Inflammatory macrophage (primary cell): ENCODE measurements around the gene GPHA2.
"Not testable (repeated sequence)": the region's sequence is repeated elsewhere in the genome, so short reads cannot be mapped to it uniquely, and the experiment has no call there.

Experiments used
- DNase-seq, 2 donors: peaks; one replicate each; pipeline ENCODE4 v3.0.0-alpha.2; 2020 to 2022
- total RNA-seq, 18 experiments: gene quantifications; one replicate each; lab custom pipeline; 2026; ENCODE audit warnings: mixed read lengths in 6 of 18, inconsistent platforms in 2 of 18; lab: John Stamatoyannopoulos, UW

Gene GPHA2, protein sequence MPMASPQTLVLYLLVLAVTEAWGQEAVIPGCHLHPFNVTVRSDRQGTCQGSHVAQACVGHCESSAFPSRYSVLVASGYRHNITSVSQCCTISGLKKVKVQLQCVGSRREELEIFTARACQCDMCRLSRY
- total RNA-seq, result 0 to 0.07 (median 0) reads per million in 18 experiments

DNA sequence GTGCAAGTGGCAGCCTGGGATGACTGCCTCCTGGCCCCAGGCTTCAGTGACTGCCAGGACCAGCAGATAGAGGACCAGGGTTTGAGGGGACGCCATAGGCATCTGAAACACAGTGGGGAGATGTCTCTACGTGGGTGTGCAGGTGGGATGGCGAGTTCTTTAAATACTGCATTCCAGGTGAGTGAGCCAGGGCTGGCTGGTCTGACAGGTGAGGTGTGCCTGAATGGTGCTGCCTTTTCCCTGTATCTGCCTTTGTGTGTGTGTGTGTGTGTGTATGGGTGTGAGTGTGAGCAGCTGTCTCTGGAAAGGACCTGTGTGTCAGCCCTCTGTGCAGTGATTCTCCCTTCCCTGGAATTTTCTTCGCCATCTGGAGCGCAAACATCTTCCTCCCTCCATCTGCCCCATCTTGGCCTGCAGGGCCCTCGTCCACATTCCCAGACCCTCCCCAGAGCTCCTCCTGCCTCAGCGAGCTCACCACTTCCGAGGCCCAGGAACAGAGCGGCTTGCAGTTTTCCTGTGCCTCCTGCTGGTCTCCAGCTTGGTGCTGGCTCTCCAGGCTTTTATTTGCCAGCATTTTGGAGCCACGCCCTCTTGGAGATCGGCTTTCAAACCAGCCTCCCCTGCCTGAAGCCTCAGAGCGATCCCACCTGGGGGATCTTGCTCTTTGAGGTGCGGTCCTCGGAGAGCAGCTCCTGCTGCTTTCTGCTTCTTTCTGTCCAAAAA is at the start of gene GPHA2:
Gene GPHA2, minus strand, starts transcription at position 535 of the 723 bp plus-strand sequence. Its CDS starts 433 bp downstream, at position 102.
- no peak for DNase-seq

DNA sequence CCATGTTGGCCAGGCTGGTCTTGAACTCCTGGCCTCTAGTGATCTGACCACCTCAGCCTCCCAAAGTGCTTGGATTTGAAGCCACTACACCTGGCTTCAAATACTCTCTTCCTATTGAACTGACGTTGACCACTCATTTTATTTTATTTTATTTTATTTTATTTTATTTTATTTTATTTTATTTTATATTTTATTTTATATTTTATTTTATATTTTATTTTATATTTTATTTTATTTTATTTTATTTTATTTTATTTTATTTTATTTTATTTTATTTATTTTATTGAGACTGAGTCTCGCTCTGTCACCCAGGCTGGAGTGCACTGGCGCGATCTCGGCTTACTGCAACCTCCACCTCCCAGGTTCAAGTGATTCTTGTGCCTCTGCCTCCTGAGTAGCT is 47.6 kb upstream of the GPHA2 start:
- DNase-seq, result not testable (repeated sequence)

DNA sequence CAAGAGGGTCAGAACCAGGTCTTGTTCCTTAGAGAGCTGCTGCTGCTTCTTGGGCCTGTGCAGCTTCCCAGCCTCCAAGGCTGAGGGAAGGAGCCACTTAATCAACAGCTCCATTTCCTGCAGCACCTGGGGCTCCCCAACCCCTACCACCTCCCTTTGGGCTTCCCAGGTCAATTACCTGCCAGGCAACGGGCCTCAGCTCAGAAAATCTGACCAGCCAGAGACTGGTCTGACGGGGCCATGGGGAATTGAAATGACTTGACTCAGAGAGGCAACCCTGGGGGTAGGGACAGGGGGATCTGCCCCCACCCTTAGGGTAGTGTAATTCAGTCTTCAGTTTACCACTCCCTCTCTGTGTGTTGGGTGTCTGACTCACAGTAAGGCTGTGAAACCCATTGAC is 41.0 kb upstream of the GPHA2 start:
- DNase-seq, result no peak

DNA sequence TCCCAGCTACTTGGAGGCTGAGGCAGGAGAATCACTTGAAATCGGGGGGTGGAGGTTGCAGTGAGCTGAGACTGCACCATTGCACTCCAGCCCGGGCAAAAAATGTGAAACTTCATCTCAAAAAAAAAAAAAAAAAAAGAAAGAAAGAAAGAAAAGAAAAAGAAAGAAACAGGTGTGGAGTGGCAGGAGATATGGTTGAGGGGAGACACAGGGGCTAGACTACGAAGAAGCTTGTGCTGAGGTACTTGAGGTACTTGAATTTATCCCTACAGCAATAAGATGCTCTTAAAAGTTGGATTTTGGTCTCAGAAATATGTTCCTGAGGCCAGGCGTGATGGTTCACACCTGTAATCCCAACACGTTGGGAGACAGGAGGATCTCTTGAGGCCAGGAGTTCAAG is 38.4 kb upstream of the GPHA2 start:
- DNase-seq, result no peak

DNA sequence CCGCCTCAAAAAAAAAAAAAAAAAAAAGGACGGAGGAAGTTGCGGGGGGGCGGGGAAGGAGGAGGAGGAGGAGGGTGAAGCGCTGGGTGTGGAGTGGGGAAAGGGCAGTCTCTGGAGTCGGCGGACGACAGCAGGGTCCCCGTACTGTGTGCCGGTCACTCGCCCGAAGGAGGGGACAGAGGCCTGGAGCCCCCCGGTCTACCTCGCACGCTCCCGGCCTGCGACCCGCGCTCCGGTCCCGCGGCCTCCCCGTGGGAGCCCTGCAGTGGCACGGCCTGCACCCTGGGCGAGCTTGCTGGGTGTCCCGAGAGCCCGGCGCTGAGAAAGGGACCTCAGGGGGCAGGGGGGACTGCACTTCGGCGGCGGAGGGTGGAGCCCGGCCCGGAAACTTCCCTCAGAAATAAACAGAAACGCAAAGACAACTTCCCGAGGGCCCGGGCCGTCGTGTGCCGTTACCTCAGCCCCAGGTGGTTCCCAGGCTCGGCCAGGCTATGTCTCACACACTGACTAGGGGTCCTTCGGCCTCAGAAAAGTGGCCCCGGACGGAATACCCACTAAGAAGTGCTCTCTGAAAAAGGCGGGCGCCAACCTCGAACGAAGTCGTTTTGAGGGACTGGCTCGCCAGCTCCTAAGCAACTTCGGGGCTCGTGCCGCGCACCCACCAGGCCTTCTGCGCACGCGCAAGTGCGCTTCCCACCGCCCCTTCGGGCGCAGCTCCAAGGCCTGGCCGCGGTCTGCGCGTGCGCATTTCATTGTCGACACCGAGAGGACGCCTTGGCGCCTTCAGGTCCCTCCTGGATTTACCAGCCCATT is 35.9 kb upstream of the GPHA2 start, which contains the start of gene MAJIN:
Gene MAJIN, minus strand, starts transcription at position 688 of the 813 bp plus-strand sequence. CDS start 12,703 bp downstream, outside the sequence.
- DNase-seq, result peak; percentile 73 to 83

DNA sequence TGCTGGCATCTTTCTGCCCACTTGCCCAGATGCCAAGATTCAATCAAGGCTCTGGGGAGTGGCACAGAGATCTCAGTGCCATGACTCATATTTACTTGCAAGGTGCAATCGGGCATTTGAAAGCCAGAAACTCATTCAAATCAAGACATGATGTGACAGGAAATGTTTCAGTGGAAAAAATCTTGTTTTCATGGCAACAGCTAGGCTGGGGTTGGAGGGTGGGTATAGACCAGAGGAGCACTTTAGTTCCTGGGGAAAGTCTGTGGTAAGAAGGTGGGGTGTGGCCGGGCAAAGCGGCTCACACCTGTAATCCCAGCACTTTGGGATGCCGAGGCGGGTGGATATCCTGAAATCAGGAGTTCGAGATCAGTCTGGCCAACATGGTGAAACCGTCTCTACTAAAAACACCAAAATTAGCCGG is 35.0 kb upstream of the GPHA2 start:
- no peak for DNase-seq

DNA sequence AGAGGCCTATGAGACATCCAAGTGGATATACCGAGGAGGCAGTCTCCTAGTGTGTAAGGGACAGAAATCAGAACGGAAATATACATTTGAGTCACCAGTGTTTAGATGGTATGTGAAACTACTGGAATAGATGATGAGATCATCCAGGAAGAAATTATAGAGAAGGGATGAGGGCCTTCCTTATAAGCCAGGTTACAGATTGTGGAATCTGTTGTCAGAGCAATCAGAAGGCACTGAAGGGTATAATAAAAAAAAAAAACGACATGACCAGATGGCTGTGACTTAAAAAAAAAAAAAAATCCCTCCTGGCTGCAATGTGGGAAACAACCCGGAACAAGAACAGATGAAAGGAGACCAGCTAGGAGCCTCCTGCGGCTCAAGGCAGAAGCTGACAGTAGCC is 33.5 kb upstream of the GPHA2 start:
- DNase-seq, result no peak

DNA sequence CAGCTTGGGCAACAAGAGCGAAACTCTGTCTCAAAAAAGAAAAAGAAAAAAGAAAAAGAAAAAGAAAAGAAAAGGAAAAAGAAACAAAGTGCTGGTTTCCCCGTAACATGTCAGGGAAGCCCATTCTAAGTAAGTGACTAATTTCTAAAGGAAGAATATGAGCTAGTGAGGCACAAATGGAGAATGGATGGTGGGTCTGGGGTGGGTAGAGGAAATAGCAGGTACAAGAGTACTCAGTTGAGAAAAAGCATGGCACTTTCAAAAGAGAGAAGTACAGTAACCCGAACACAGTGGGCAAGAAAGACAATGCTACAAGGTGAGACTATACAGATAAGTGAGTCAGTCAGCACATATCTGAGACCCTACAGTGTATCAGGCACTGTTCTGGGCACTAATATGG is 31.7 kb upstream of the GPHA2 start:
- DNase-seq, result no peak

DNA sequence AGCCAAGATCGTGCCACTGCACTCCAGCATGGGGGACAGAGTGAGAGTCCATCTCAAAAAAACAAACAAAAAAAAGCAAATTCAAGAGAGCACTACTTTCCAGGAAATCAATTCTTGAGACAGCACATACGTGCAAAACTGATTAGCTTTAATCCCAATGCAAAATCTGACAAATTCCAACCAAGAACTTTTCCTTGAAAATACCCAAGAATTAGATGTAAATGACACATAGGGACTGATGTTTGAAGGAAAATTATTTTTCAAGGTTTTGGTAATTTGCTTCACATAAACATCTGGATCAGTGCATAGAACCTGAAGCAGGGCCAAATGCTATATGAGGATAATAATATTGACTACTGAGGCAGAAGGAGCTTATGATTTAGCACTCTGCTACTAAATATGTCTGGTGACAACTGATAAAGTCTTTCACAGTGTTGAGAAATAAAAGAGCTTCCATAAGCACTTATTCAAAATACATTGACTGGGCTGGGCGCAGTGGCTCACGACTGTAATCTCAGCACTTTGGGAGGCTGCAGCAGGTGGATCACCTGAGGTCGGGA is 27.5 kb upstream of the GPHA2 start:
- no peak for DNase-seq

DNA sequence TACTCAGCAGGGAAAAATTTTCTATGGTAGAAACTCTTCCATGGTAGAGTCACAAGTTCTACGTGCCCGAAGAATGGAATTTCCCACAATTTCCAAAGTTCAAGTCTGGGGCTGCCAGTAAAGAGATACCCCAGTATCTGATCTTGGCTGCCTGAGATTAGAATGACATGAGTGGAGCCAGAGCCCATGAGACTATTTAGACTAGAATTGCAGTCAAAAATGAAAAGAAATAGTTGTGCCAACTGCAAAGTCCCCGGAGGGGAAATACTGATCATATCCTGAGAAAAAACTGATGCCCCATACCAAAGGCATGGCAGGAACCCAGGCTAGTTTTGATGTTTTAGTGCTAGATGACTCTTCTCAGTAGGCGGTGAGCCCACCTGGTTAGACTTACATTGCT is 25.0 kb upstream of the GPHA2 start:
- no peak for DNase-seq

DNA sequence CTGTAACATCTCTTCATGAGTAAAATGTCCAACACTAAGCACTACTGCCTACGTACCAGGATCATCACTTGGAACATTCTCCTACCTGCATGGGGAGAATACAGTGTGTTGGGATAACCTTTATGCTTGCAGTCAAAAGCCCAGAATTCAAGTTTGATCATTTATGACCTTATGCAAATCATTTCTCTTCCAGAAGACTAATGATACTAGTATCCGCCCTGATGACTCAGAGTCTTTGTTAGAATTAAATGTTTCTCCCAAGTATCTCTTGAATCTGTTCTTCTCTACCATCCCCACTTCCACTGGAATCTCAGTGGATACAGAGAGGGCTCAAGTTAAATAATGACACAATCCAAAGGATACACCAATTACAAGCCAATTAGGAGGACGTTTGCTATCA is 23.8 kb upstream of the GPHA2 start:
- DNase-seq, result no peak

DNA sequence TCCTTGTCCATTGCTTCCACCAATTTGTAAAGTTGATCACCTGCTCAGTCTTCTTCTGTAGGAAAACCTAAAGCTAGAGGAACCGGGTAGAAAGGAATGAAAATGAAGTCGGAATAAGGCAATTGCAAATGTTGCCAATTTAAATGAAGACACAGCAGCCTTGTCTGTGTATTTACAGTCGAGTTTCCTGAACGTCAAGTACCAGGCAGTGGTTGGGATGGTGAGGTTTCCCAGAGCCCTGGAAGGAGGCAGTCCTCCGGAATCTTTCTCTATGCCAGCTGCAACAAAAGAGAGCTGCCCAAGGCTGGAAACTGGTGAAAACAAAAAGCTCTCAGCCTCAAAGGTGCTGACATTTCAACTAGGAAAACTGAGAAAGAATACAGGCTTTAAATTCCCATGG is 18.5 kb upstream of the GPHA2 start:
- DNase-seq, result no peak

DNA sequence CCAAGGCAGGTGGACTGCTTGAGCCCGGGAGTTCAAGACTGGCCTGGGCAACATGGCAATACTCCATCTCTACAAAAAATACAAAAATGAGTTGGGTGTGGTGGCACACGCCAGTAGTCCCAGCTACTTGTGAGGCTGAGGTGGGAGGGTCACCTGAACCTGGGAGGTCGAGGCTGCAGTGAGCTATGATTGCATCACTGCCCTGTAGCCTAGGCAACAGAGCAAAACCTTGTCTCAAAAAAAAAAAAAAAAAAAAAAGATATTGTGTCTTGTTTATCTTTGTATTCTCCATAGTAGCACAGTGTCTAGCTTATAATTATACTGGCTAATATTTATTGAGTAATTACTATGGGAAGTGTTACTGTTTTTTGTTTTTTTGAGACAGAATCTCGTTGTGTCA is 15.8 kb upstream of the GPHA2 start:
- no peak for DNase-seq

DNA sequence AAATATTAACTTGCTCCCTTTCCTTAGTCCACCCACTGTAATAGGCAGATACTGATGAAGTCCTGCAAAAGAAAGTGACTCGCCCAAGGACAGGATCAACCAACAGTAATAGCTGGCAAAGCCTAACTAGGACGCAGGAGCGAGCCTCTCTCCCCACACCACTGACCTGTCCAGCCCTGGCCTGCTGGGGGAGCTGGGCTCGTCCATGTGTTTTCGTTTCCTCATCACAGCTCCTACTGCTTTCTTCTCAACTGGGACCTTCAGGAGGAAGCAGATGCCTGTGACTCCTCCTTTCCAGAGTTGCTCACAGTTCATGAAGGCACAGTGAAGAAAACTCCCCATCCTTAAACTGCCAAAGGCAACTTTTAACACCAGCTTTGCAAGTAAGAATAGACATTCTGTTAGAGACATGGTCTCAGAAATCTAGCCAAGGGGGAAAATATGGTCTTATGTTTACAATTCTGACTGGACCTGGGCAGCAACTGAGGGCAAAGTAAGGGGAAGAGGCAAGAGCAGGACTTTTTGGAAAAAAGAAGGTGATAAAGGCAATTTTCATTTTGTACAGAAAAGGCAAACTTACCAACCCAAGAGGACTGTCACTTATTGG is 11.6 kb upstream of the GPHA2 start:
- DNase-seq, result peak; percentile 29 to 58

DNA sequence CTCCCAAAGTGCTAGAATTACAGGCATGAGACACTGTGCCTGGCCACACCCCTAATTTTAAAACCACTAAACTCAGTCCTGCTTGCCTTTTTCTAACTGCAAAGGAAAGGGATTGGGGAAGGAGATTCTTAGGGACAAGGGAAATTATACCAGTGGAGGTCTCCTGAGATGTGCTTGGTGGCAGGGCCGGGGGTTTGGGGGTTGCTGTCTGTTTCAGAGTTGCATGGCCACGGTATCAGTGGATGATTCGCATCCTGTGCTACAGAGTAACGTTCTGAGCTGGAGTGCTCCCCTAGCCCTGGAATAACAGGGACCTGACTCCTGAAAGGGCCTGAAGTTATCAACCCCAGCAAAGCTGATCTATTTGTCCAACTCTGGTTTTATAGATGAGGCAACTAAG is 846 bp upstream of the GPHA2 start:
- no peak for DNase-seq

DNA sequence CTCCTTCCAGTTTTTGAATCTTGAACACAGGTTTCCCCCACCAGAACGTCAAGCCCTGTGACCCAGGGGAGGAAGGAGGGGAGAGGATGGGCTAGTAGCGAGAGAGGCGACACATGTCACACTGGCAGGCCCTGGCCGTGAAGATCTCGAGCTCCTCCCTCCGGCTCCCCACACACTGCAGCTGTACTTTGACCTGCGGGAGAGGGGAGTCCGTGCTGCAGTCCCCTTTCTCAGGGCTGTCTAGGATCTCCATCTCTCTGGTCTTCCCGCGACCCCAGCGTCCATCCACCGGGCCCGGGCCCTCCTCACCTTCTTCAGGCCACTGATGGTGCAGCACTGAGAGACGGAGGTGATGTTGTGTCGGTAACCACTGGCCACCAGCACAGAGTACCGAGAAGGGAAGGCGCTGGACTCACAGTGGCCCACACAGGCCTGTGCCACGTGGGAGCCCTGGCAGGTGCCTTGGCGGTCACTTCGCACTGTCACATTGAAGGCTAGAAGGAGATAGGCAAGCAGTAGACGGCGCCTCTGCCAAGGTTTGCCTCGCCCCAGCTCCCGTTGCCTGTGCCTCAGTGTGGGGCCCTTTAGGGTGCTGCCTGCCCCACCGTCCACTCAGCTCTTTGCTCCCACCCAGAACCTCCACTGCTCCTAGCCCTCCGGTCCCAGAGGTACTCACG is 873 bp downstream of the GPHA2 start:
- DNase-seq, result no peak

DNA sequence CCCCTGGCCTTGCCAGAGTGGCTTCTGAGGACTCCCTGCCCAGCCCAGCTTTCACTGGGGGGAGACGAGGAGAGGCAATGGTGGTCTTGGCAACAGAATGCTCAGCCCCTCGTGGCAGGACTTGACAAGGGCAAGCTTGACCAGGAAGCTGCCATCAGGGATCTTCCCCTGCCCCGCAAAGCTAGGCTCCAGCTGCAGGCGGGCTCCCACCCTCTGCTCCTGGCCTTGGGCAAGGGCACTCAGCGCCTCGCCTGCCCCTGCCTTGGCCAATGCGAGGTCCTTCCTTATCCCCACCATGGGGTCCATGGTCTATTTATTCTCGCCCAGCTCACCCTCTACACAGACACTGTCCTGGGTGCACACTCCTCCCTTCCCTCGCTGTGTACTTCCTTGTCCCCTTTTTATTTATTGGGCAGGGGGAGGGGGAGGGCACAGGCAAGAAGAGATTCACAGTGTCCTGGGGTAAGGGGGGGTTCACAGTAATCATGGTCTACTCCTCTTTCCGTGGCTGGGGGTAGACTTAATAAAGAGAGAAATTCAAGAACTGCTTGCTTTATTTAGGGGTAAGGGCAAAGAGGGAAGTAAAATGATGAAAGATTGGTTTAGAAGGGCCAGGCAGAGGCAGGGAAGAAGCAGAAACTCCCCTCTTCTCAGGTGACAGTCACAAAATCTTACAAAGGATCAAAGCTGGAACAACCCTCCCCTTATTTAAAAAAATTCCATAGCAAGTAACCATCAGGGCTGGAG is 1.6 kb downstream of the GPHA2 start:
- no peak for DNase-seq

DNA sequence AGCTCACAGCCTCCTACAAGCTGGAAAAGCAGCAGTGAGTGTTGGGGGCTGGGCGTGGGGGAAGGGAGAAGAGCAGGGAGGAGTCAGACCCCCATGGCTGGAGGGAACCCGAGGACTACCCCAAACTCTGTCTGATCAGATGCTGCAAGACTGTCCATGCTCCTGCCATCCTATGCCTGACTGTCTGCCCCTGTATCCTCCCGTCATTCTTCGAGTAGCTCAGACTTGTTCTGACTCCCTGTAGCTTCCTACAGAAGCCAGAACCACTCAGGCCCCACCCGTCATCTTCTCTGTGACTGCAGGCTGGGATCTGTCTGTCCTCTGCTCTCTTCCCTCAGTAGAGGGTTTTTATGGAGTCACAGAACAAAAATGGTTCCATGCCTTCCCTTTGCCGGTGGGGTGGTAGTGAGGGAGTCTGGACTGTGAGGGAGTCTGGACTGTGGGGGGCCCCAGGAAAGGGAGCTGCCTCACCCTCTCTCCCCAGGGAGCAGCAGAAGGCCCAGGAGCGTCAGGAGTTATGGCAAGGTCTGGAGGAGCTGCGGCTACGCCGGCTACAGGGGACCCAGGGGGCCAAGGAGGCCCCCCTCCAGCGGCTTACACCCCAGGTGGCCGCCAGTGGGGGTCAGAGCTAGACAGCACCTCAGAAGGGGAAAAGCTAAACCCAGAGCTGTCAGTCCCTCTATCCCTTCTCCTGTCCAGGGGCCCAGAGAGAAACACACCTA is 2.3 kb downstream of the GPHA2 start:
- no peak for DNase-seq

DNA sequence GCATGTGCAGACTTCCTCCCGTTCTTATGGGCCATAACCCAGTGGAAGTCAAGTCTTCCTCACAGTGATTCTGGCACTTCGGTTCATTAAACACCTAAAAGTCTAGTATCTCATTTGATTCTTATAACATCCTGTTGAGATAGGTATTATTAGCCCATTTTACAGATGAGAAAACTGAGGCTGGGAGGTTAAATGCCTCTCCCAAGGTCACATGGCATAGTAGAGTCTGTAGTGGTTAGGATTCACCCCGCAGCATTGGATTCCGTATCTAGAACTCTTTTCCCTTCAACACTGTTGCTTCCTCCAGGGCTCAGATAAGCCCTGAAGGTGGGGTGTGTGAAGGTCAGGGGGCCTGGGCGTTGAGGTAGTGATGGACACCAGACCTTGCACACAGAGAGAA is 3.4 kb downstream of the GPHA2 start:
- DNase-seq, result no peak

DNA sequence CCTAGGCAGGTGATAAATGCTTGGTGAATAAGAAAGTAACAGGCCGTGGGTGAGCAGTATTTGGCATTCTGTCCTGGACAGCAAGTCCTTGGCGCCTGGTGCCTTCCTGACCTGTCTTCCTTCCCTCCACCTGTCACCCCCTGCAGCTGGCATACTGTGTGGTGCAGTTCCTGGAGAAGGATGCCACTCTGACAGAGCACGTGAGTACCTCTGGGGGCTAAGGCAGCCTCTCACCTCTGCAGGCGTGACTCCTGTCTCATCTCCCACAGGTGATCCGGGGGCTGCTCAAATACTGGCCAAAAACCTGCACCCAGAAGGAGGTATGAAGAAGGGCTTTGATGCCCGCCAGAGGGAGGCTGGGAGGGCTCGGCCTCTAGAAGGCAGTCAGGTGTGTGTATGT is 4.4 kb downstream of the GPHA2 start:
- DNase-seq, result no peak

DNA sequence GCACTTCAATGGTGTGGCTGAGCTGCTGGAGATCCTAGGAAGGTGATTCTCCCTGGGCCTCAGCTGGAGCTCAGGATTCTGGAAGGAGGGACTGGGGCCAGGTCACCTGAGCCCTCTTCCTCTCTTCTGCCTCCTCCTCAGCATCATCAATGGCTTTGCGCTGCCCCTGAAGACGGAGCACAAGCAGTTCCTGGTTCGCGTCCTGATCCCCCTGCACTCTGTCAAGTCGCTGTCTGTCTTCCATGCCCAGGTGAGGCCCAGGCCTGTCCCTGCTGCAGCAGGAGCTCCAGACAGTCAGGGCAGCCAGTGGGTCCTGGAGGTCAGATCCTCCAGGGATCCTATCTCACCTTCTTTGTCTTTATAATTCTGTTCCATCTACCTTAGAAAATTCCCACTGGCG is 5.4 kb downstream of the GPHA2 start:
- DNase-seq, result no peak
